Stomach smooth muscle (tissue), 2 donors: ENCODE measurements around the gene RNF41.
A peak's percentile ranks its signal among the peaks of the same experiment; 100 is the strongest.

Experiments
- H3K27ac ChIP-seq: one replicate; pipeline ENCODE4 v1.7.0; 2013; ENCODE audit warnings: mild to moderate bottlenecking, low read length, inconsistent platforms
- H3K27me3 ChIP-seq, 2 donors: one replicate each; pipeline ENCODE4 v1.7.0; 2013; ENCODE audit warnings: low read length in 2 of 2; ENCODE audit not compliant: insufficient read depth in 2 of 2, control insufficient read depth in 1 of 2
- H3K36me3 ChIP-seq, 2 donors: one replicate each; pipeline ENCODE4 v1.7.0; 2013; ENCODE audit warnings: low read length in 2 of 2; ENCODE audit not compliant: control insufficient read depth in 2 of 2, insufficient read depth in 2 of 2
- H3K4me1 ChIP-seq: one replicate; pipeline ENCODE4 v1.7.0; 2013; ENCODE audit warnings: low read length; ENCODE audit not compliant: control insufficient read depth, insufficient read depth
- H3K4me3 ChIP-seq, 2 donors: one replicate each; pipeline ENCODE4 v1.7.0; 2013; ENCODE audit warnings: low read length in 2 of 2
- H3K9ac ChIP-seq, 2 donors: one replicate each; pipeline ENCODE4 v1.7.0; 2013; ENCODE audit warnings: low read length in 2 of 2, mild to moderate bottlenecking in 1 of 2
- H3K9me3 ChIP-seq, 2 donors: one replicate each; pipeline ENCODE4 v1.7.0; 2013; ENCODE audit warnings: low read length in 2 of 2; ENCODE audit not compliant: control insufficient read depth in 2 of 2
- donor health status: healthy.
- donor health status: Pancreatic carcinoma.

The RNF41 gene

DNA sequence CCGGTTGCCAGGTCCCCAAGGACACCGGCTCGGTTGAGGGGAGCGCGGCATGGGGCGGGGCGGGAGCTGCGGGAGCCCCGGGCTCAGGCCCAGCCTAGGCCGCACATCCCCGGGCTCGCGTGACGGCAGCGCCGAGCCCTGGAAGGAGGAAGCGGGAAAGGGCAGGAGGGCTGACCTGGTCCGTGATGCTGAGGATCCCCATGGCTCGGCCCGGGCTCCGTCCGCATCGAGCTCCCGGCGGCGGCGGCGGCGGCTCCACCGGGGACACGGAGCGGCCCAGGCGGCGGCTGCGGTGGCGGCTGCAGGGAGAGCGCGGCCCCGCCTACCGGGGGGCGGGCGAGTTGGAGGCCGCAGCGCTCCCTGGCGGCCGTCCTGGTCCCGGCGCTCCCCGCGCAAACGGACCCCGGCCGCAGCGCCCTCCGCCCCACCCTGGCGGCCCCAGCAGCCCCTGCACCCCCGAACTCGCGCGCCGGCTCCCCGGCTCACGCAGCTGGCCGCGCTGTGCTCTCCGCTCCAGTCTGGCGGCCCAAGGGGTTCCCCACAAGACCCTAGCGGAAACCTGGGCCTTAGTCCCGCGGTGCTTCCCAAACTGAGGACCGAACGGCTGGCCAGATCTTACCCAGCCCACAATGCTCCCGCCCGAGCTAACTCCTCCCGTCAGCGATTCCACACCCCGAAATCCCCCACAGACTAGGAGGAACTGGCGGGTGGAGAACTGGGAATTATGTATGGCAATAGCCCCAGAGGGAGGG is 36.5 kb upstream of the RNF41 start, which contains the start of gene ANKRD52:
TSS of gene ANKRD52 (minus strand) at position 317 of the 752 bp plus-strand sequence. CDS start at position 202, 115 bp downstream.
- Histone ChIP-seq H3K36me3 (peaks cover 27 to 29% of the 10 kb centered on the region in 2 donors), H3K27ac (peak within 1 kb of the TSS; percentile 79), H3K4me1 (peaks cover 28% of the 10 kb centered on the region), H3K27me3 (no peaks in the 10 kb centered on the region), H3K9me3 (no peaks in the 10 kb centered on the region), H3K4me3 (peak within 1 kb of the TSS; percentile 88 to 96), H3K9ac (peak within 1 kb of the TSS; percentile 83 to 92)

DNA sequence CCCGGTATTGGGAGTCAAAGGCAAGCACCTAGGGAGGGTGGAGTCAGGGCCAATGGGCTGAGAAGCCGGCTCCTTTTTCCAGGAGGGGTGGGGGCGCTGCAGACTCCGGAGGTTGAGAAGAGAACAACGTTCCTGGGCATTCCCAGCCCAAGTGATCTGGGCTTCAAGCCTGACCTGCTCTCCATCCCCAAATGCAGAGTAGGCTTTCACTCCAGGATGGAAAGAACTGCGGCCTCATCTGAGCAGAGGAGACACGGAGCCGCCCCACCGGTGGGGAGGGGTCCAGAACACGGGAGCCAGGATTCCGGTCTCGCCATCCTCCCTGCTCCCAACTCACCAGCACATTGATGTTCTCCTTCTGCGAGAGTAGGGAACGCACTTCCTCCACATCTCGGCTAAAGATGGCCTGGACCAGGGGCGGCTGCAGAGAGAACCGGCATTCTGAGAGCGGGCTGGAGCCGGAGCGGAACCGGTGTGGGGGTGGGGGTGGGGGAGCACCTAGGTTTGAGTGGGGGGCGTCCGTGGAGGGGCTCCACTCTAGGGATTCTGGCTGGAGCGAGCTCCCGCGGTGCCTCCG is 35.9 kb upstream of the RNF41 start:
- no peaks in the 10 kb centered on the region for H3K9me3 ChIP-seq
- peak overlapping the region; percentile 79 for H3K27ac ChIP-seq
- H3K4me1 ChIP-seq: peaks cover 28% of the 10 kb centered on the region
- peak overlapping the region; percentile 83 to 92 for H3K9ac ChIP-seq
- H3K4me3 ChIP-seq: peak overlapping the region; percentile 88 to 96
- H3K36me3 ChIP-seq: peaks cover 34 to 35% of the 10 kb centered on the region in 2 donors
- H3K27me3 ChIP-seq: no peaks in the 10 kb centered on the region

DNA sequence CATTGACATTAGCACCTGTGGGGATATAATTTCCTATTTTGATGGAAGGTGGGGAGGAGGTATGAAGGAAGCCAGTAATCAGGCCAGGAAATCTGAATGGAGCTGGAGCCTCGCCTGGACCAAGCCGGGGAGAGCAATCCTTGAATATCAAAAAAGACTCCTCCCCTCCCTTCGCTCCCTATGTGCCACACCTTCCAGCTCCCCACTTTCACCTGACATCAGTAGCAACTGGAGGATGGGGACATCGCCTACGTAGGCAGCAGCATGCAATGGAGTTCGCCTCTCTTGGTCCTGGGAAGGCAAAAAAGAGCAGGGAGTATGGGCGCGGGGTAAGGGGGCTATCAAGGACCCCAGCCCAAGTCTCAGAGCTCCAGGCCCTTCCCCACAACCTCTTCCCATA is 35.3 kb upstream of the RNF41 start:
- peak overlapping the region; percentile 88 to 96 for H3K4me3 ChIP-seq
- H3K9me3 ChIP-seq: no peaks in the 10 kb centered on the region
- H3K4me1 ChIP-seq: peaks cover 28% of the 10 kb centered on the region
- peak overlapping the region; percentile 18 for H3K27ac ChIP-seq
- peaks cover 39 to 40% of the 10 kb centered on the region in 2 donors for H3K36me3 ChIP-seq
- H3K9ac ChIP-seq: peak overlapping the region; percentile 83 to 92
- no peaks in the 10 kb centered on the region for H3K27me3 ChIP-seq

DNA sequence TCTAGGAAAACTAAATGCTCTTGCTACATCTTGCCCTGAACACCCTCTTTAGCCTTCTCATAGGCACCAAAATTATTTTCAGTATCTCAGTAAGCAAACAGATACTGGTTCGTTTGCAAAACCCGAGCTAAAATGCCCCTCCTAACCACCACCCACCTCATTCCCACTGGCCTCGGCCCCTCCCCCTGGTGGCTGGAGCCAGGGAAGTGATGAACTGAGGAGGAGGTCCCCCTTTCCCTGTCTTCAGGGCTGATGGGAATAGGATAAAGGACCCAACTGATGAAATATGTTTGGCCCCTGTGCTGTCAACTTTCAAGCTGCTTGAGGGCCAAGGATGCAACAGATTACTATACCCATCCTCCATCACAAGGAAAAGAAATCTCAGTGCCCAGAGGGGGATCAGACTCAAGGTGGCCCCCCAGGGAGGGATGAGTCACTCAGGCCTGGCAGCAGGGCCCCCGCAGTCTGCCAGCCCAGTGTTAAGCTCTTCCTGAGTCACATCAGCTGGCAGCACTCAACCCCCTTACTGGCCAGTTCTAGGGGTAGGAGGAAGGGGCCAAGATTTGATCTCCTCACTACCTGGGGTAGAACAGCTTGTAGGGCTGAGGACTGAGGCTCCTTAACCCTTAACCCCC is 34.7 kb upstream of the RNF41 start:
- H3K4me1 ChIP-seq: peaks cover 28% of the 10 kb centered on the region
- H3K27me3 ChIP-seq: no peaks in the 10 kb centered on the region
- no peaks in the 10 kb centered on the region for H3K9me3 ChIP-seq
- peaks cover 43 to 46% of the 10 kb centered on the region in 2 donors for H3K36me3 ChIP-seq
- H3K27ac ChIP-seq: peak overlapping the region; percentile 18
- peak overlapping the region; percentile 83 to 92 for H3K9ac ChIP-seq
- H3K4me3 ChIP-seq: peak overlapping the region; percentile 88 to 96

DNA sequence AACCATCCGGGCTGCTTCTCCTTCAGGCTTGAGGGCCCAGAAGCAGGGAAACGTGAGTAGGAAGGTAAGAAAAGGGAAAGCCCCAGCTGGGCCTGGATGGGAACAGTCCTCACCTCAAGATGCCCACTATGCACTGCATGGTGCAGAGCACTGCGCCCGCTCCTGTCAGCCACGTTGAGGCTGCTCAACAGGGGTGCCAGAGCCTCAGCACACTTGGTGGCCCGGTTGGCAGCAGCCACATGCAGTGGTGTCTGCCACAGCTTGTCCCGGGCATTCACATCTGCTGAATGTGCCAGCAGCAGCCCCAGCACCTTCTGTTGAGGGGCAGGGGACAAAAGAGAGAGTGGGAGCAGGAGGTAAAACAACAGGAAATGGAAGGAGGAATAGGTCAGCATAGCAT is 33.9 kb upstream of the RNF41 start:
- peaks cover 43 to 46% of the 10 kb centered on the region in 2 donors for H3K36me3 ChIP-seq
- H3K4me3 ChIP-seq: no peak overlapping the region
- H3K4me1 ChIP-seq: peaks cover 28% of the 10 kb centered on the region
- H3K9me3 ChIP-seq: no peaks in the 10 kb centered on the region
- no peaks in the 10 kb centered on the region for H3K27me3 ChIP-seq
- H3K27ac ChIP-seq: no peak overlapping the region
- H3K9ac ChIP-seq: peak overlapping the region; percentile 83 to 92

DNA sequence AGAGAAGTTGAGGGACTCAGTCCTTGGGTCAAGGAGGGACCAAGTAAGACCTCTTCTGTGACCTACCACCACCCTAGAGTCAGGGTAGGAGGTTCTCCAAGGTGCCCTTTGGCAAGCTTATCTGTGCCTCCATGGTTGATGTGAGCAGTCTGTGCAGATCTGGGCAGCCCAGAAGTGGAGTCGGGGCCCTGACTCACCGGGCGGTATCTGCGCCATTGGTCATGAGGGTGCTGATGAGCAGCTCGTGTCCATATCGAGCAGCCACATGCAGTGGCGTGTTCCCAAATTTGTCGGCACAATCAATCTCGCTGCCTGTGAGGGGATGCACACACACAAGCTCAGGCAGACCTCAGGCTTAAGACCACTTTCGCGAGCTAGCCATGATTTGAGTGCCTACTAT is 31.4 kb upstream of the RNF41 start:
- no peak overlapping the region for H3K27ac ChIP-seq
- no peak overlapping the region for H3K9ac ChIP-seq
- H3K27me3 ChIP-seq: no peaks in the 10 kb centered on the region
- H3K36me3 ChIP-seq: peaks cover 55 to 57% of the 10 kb centered on the region in 2 donors
- peaks cover 21% of the 10 kb centered on the region for H3K4me1 ChIP-seq
- no peak overlapping the region for H3K4me3 ChIP-seq
- no peaks in the 10 kb centered on the region for H3K9me3 ChIP-seq

DNA sequence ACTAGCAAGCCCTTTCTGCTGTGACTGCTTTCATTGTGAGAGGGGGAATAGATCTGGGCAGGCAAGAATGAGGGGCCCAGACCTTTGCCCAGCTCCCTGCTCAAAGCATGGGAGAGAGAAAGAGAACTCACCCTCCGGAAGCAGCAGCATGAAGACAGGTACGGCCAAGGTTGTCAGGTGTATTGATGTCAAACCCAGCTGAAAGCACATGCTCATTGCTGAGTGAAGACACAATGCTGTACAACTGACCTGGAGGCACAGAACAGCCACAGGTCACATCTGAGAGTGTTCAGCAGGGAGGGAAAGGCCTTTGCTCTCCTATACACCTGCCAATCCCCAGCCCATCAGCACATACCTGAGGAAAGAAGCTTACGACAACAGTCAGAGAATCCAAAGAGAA is 30.9 kb upstream of the RNF41 start:
- H3K9ac ChIP-seq: no peak overlapping the region
- peaks cover 59 to 62% of the 10 kb centered on the region in 2 donors for H3K36me3 ChIP-seq
- H3K27me3 ChIP-seq: no peaks in the 10 kb centered on the region
- H3K4me3 ChIP-seq: no peak overlapping the region
- no peak overlapping the region for H3K27ac ChIP-seq
- H3K4me1 ChIP-seq: peaks cover 18% of the 10 kb centered on the region
- no peaks in the 10 kb centered on the region for H3K9me3 ChIP-seq

DNA sequence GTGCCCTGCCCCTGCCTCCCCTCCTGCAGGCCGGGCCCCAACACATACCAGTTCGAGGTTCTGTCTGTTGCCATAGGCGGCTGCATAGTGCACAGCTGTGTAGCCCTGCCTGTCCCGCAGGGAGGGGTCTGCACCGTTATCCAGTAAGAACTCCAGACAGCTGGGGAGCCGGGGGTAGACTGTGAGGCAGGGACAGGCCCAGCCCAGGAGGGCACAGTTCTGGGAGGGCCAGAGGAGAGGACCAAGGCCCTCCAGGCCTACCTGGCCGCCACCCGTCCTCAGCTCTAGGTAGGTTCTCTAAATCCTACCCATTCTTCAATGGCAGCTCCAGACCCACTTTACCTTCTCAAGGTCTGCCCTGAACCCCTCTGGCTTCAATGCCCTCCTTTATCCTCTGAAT is 27.0 kb upstream of the RNF41 start:
- H3K4me1 ChIP-seq: no peaks in the 10 kb centered on the region
- H3K27me3 ChIP-seq: no peaks in the 10 kb centered on the region
- H3K4me3 ChIP-seq: no peak overlapping the region
- no peak overlapping the region for H3K9ac ChIP-seq
- H3K27ac ChIP-seq: no peak overlapping the region
- no peaks in the 10 kb centered on the region for H3K9me3 ChIP-seq
- peaks cover 66 to 68% of the 10 kb centered on the region in 2 donors for H3K36me3 ChIP-seq

DNA sequence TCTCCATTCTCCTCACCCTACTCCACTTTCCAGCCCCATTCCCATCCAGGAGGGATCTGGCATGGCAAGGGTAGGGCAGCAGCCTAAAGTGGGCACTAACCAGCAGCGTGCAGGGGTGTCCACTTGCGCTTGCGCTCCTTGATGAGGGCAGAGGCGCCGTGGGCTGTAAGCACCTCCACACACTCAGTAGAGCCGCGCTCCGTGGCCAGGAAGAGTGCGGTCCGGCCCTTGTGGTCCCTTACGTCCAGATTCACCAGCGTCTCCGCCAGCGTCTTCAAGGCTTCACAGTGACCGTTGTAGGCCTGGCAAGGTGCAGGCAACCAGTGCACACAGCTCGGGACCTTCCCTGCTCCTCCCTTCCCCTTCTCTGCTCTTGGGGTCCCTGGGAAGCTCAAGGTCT is 26.2 kb upstream of the RNF41 start:
- Histone ChIP-seq H3K9me3 (no peaks in the 10 kb centered on the region), H3K4me3 (no peak overlapping the region), H3K27ac (no peak overlapping the region), H3K9ac (peak overlapping the region in 1 of 2 donors; percentile 5), H3K36me3 (peaks cover 66 to 68% of the 10 kb centered on the region in 2 donors), H3K4me1 (no peaks in the 10 kb centered on the region), H3K27me3 (no peaks in the 10 kb centered on the region)

DNA sequence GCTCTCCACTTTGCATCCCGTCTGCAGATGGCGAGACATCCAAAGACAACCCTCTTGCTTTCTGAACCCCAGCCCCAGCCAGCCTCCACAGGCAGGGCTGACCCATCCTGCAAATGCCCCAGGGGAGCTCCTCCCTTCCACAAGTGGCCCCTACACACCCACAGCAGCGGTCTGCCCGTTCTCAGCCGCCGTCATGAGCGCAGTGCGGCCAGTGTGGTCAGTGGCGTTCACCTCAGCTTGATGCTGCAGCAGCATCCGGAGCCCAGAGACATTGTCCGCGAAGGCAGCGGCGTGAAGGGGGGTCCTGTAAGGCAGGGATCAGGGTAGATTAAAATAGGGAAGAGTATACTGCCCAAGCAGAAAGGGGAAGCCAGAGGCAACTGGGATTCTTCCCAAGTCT is 22.8 kb upstream of the RNF41 start:
- no peak overlapping the region for H3K4me3 ChIP-seq
- H3K27ac ChIP-seq: no peak overlapping the region
- no peaks in the 10 kb centered on the region for H3K9me3 ChIP-seq
- H3K27me3 ChIP-seq: no peaks in the 10 kb centered on the region
- H3K4me1 ChIP-seq: no peaks in the 10 kb centered on the region
- no peak overlapping the region for H3K9ac ChIP-seq
- H3K36me3 ChIP-seq: peaks cover 71 to 75% of the 10 kb centered on the region in 2 donors
